ENCODE results near the gene FANCI. TPM values are rescaled to one million over a fixed set of nuclear protein-coding genes. Genes with fewer than 3 reads are reported as not detected.

Gene FANCI
- total RNA-seq, 1 donor from 2014 or later: 66.8 TPM

GRCh38 chr15:89333011-89333860, 89.5 kb downstream of the FANCI start:
- no peak for TF ChIP-seq CTCF (conservative IDR thresholded peaks at IDR 0.05)
- no peaks in the 10 kb centered on the region for H3K9me3 Mint-ChIP-seq
- DNase-seq (ENCODE audit: extremely low spot score, unreplicated experiment): no peak

GRCh38 chr15:89333959-89334509, 90.3 kb downstream of the FANCI start:
- H3K27ac Mint-ChIP-seq: peak overlapping the region; percentile 34
- peaks cover 30% of the 10 kb centered on the region for H3K4me1 Mint-ChIP-seq (ENCODE audit: unreplicated experiment)
- no peak for DNase-seq (ENCODE audit: extremely low spot score, unreplicated experiment)
- peaks cover 25% of the 10 kb centered on the region for H3K27me3 Mint-ChIP-seq
- peaks cover 25% of the 10 kb centered on the region for H3K36me3 Mint-ChIP-seq
- no peaks in the 10 kb centered on the region for H3K9me3 Mint-ChIP-seq
- peak overlapping the region; percentile 83 for H3K4me3 Mint-ChIP-seq
- TF ChIP-seq CTCF (conservative IDR thresholded peaks at IDR 0.05): peak; percentile 18

More at GRCh38 chr15:89333011-89333860, 89.5 kb downstream of the FANCI start:
- Mint-ChIP-seq H3K36me3 (peaks cover 25% of the 10 kb centered on the region), H3K27ac (peak overlapping the region; percentile 34), H3K27me3 (peaks cover 21% of the 10 kb centered on the region), H3K4me3 (peak overlapping the region; percentile 83), H3K4me1 (ENCODE audit: unreplicated experiment) (peaks cover 30% of the 10 kb centered on the region)

- Mint-ChIP-seq H3K36me3 (peaks cover 25% of the 10 kb centered on the region), H3K4me3 (peak within 1 kb of the TSS; percentile 96), H3K9me3 (no peaks in the 10 kb centered on the region), H3K27me3 (peaks cover 28% of the 10 kb centered on the region), H3K27ac (peak within 1 kb of the TSS; percentile 99), H3K4me1 (ENCODE audit: unreplicated experiment) (peaks cover 30% of the 10 kb centered on the region)
- peak; percentile 99 for DNase-seq (ENCODE audit: extremely low spot score, unreplicated experiment)
- TF ChIP-seq CTCF (conservative IDR thresholded peaks at IDR 0.05): peak; percentile 2
Measured at GRCh38 chr15:89334510-89335297, 90.9 kb downstream of the FANCI start, which contains the start of gene POLG. TSS of gene POLG (minus strand) at chr15:89334824. CDS start at chr15:89333754, 1,070 bp downstream.

DNA sequence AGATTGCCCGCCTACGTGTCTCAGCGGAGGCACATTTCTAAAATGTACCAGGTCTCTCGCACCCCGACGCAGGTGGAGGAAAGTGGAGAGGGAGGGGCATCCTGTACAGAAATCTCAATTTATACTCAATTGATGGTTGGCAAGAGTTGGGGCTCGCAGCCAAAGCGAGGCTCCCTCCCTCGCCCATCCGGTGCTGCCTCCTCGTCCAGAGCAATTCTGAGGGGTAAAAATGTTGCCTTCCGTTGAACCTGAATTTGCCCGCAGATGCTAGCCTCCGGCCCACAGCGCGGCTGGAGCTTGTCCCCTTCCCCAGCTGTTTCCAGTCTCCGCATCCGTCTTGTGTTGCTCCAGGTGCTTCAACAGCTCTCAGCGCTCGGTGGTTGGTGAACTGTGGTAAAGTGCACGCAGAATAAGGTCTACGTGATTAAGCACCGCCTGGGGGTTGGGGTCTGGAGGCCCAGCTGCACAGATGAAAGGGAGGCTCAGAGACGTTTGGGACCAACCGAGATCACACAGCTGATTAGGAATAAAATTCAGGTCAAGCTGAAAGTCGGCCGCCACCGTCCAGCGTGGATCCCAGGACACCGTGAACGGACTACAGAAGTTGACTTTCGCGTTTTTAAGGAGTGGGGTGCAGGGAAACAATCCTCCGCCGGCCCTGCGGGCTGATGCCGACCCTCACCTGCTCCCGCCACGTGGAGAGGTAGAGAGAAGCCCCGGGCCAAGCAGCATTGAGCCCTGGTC, 91.7 kb downstream of the FANCI start:
- Mint-ChIP-seq H3K36me3 (peaks cover 22% of the 10 kb centered on the region), H3K27ac (peak overlapping the region; percentile 99), H3K27me3 (peaks cover 31% of the 10 kb centered on the region)

More for the DNA sequence above, 91.7 kb downstream of the FANCI start:
- H3K4me3 Mint-ChIP-seq: peak overlapping the region; percentile 96
- peaks cover 28% of the 10 kb centered on the region for H3K4me1 Mint-ChIP-seq (ENCODE audit: unreplicated experiment)
- TF ChIP-seq CTCF (conservative IDR thresholded peaks at IDR 0.05): no peak
- DNase-seq (ENCODE audit: extremely low spot score, unreplicated experiment): no peak
- H3K9me3 Mint-ChIP-seq: no peaks in the 10 kb centered on the region
